Activated T-cell treated with anti-CD3 and anti-CD28 coated beads for 4 hours (primary cell): Measurements from ENCODE around the gene FAM131C.

Experiments used
- DNase-seq: peaks from one replicate; pipeline ENCODE4 v3.0.0-alpha.2; 2020

FAM131C gene

DNA sequence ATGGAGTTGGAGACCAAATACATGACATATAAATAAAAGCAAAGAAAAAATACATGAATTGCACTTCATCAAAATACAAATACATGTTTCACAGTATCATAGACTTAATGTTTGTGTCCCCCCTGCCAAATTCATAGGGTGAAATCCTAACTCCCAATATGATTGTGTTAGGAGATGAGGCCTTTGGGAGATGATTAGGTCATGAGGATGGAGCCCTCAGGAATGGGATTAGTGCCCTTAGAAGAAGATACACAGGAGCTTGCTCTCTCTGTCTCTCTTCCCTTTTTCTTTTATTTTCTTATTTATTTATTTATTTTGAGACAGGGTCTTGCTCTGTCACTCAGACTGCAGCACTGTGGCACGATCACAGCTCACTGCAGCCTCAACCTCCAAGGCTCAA is 26.0 kb upstream of the FAM131C start:
- no peak for DNase-seq

DNA sequence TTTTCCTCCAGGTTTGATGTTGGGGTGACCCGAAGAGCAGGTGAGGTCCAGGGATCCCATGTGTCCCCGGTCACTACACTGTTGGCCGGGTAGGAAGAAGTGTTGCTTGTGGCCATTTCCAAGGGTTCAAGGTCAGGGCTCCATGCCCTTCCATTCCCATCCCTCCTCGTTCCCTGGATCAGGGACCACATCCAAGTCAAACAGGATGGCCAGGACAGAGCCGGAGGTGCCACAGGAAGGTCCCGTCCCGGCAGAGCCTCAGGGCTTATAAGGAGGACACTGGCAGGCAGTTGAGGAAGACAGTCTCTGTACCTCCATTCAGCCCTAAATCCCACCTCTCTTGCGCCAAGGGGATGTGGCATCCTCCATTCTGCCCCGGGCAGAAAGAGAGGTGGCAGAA is 22.0 kb upstream of the FAM131C start:
- DNase-seq, result no peak

- DNase-seq, result no peak
Measured at GRCh38 chr1:16094453-16095158, 21.2 kb upstream of the FAM131C start.

DNA sequence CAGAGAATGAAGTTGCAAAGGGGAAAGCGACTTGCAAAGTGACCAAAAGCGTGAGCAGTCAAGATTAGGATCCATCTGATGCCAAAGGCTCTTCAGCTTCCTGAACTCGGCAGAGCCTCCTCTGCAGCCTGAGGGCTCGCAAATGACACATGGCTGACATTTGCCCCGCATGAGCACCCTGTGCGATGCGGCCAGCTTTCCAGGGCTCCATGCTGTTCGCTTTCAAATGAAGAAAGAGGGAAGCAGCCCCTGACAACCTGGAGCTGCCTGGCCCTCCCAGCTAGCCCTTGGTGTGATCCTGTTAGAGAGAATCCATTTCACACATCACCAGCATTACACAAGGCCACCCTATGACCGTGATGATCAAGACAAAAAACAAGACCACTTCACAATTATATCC is 20.2 kb upstream of the FAM131C start:
- DNase-seq, result no peak

GRCh38 chr1:16092923-16093511 is 19.6 kb upstream of the FAM131C start:
- no peak for DNase-seq

GRCh38 chr1:16092097-16092922 is 18.9 kb upstream of the FAM131C start:
- DNase-seq, result no peak

- no peak for DNase-seq
Measured at GRCh38 chr1:16091296-16091695, 17.8 kb upstream of the FAM131C start.

- no peak for DNase-seq
Measured at GRCh38 chr1:16090076-16090826, 16.8 kb upstream of the FAM131C start.

GRCh38 chr1:16088996-16089395 is 15.5 kb upstream of the FAM131C start:
- no peak for DNase-seq

DNA sequence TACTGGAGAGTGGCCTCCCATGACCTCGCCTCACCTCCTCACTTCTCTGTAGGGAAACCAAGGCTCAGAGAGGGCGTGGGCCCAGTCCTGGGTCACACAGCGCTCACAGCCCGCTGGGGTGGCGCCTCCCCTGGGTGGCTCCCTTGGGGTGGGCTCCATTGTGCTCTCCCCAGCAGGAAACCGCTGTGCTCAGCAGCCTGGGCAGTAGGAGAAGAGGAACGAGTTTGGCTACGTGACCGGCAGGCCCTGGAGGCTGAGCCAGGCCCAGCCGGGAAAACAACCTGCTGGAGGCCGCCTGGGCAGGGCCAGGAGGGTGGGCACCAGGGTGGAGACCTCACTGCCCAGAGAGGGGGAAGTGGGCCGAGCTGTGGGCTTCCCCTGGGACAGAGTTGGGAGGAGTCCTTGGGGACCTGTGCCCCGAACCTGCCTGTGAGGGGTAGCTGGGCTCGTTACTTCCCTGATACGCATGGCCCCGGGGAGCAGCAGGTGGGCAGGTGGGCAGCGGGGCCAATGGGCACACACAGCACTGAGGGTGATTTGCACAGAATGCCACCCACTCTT is 15.0 kb upstream of the FAM131C start:
- no peak for DNase-seq

DNA sequence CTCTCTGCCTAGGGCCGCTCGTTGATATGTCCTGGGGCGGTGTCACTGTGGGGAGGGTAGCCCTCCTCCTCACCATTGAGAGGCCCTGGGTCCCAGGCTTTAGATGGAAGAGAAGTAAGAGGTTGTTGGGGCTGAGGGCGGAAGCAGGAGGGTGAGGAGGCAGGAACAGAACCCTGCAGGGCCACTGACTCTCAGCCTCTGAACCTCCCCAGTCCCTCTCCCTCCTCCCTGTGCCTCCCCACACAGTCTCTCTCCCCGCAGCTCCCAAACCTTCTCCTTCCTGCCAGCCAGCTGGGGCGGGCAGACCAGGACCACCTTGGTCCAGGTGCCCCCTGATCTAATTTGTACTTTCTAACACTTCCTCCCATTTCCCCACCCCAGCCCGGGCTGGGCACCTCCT is 14.3 kb upstream of the FAM131C start:
- no peak for DNase-seq

DNA sequence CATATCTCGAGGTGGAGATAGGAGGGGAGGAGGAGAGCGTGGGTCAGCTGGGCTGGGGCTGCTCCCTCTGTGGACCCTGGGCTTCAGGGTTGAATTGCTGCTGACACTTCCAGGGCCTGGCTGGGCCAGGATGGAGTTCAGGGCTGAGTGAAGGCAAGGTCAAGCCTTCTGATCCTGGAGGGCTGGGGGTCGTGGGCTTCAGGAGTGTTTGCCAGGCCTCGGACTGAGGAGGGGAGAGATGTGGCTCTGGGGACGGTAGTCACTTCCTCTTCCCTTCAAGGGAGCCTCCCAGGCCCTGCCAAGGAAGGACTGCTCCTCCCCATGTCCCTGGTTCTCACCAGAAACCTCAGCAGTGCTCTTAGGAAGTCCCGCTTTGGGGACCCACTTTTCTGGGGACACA is 12.1 kb upstream of the FAM131C start:
- DNase-seq, result no peak

- DNase-seq, result no peak
Measured at GRCh38 chr1:16083486-16083885, 10.0 kb upstream of the FAM131C start.

GRCh38 chr1:16082283-16083038 is 9.0 kb upstream of the FAM131C start:
- peak; percentile 37 for DNase-seq

- DNase-seq, result no peak
Measured at GRCh38 chr1:16081636-16082035, 8.2 kb upstream of the FAM131C start.

DNA sequence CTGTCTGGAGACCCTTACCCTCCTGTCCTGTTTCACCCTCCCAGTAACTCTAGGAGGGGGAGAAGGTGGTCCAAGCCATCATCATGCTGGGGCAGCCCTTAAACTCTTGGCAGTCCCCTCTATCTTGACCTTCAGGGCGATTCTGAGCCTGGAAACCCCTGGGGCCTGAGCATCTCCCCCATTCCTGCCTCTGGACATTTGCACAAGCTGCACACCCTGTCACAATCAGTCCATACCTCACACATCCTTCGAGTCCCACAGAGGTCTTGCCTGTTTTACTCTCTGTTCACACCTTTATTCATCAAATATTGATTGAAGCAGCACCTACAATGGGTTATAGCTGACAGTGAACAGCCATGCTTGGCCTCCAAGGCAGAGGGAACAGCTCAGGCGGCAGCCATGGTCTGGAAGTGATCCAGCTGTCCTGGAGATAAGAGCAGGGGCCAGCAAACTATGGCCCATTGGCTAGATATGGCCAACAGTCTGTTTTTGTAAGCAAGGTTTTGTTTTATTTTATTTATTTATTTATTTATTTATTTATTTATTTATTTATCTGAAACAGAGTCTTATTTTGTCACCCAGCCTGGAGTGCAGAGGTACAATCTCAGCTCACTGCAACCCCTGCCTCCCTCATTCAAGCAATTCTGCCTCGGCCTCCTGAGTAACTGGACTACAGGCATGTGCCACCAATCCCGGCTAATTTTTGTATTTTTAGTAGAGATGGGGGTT is 7.1 kb upstream of the FAM131C start:
- DNase-seq, result no peak

DNA sequence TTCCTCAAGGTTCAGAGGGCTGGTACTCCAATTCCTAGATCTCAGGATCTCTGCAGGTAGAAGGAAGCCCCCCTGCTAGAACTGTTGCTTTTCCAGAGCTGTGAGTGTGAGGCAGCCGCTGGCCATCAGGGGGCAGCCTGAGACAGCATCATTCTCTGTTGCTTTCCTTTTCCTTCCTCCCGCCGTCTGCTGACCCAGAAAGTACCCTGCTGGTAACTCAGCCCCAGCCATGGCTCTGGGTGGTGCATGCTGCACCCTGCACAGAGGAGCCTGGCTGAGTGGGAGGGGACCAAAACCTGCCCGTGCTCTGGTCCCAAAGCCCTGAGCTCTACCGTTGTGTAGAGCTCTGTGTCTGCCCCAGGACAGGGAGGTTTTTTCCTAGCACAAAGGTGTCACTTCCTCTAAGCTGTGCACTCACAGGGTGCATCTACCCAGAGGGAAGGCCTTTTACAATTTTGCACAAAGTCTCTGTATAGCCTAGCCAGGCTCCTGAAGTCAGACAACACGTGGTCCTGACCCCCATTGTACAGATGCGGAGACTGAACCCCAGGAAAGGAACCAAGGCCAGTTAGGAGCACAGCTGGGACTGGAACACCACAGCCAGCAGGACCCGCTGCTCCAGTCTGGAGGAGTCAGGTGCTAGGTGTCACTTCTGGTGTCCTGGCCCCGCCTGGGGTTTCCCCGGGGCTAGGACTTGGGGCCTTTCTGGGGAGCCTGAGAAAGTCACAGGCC is 5.6 kb upstream of the FAM131C start:
- peak; percentile 66 for DNase-seq

DNA sequence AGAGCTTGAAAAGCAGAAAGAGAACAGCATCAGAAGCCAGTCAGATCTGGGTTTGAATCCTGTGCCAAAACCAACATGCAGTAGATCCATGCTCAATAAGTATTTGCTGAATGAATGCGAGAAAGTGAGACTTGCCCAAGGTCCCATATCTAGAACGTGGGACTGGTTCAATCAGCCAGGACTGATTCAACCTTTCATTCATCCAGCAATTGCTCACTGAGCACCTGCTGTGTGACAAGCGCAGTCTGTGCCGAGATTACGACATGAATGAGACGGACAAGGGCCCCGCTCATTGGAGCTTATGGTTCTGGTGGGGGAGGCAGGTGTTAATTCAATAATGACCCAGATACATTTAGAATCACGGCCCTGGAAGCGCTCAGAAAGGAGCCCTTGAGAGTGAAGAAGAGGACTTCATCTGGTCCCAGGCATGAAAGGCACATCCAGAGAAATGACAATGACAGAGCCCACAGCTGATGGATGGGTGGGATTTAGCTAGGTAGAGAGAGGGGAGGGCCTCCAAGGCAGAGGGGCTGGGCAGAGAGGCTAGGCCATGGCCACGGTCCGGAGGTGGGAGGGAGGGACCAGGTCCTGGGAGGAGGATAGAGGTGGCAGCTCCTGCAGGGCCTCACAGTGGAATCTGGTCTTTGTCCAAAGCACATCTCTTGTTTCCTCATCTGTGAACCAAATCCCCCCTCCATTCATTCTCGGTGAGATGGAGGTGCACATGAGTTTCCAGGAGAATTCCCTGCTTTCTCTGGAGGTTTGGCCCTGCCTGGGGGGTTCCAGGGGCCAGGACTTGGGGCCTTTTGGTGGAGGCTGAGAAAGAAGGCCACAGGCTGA is 4.2 kb upstream of the FAM131C start:
- no peak for DNase-seq

GRCh38 chr1:16076865-16077238 is 3.4 kb upstream of the FAM131C start:
- DNase-seq, result no peak
